AG04449 (cell line): ENCODE data around the gene ARL13A.

Experiments used
- CTCF ChIA-PET: fragments of 350-600 bp; formaldehyde crosslinking; extraction: SDS; loops from one replicate; lab custom pipeline; 2021; ENCODE audit warnings: antibody characterized with exemption; lab: Yijun Ruan, JAX
- POLR2A ChIA-PET: fragments of 400-600, 350-600 bp; formaldehyde crosslinking; extraction: SDS; loops from one replicate; lab custom pipeline; 2020; ENCODE audit warnings: antibody characterized with exemption, inconsistent platforms; lab: Yijun Ruan, JAX
- DNase-seq: peaks from one replicate; pipeline ENCODE4 v3.0.0-alpha.2; 2010; ENCODE audit warnings: low read depth, low spot score
- H3K4me3 ChIP-seq: 2 replicates; pipeline ENCODE4 v1.5.1; 2011; ENCODE audit warnings: low read depth, mild to moderate bottlenecking, control low read depth, low read length
- TF ChIP-seq, protein P1 (sequence below): IDR thresholded peaks from one replicate; pipeline ENCODE4 v1.5.1; 2011; ENCODE audit warnings: mild to moderate bottlenecking, moderate library complexity, low read length, control low read depth, inconsistent platforms; ENCODE audit not compliant: insufficient read depth; ENCODE audit errors: missing control alignments

Gene ARL13A

DNA sequence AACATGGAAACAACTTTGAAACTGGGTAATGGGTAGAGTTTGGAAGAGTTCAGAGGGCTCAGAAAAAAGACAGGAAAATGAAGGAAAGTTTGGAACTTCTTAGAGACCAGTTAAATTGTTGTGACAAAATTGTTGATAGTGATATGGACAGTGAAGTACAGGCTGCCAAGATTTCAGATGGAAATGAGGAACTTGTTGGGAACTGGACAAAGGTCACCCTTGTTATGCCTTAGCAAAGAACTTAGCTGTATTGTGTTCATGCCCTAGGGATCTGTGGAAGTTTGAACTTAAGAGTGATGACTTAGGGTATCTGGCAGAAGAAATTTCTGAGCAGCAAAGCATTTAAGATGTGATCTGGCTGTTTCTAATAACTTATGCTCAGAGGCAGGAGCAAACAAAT, 5.1 kb upstream of the ARL13A start:
- ChIA-PET CTCF (no interaction called here), POLR2A (no interaction called here)
- TF ChIP-seq, protein P1, sequence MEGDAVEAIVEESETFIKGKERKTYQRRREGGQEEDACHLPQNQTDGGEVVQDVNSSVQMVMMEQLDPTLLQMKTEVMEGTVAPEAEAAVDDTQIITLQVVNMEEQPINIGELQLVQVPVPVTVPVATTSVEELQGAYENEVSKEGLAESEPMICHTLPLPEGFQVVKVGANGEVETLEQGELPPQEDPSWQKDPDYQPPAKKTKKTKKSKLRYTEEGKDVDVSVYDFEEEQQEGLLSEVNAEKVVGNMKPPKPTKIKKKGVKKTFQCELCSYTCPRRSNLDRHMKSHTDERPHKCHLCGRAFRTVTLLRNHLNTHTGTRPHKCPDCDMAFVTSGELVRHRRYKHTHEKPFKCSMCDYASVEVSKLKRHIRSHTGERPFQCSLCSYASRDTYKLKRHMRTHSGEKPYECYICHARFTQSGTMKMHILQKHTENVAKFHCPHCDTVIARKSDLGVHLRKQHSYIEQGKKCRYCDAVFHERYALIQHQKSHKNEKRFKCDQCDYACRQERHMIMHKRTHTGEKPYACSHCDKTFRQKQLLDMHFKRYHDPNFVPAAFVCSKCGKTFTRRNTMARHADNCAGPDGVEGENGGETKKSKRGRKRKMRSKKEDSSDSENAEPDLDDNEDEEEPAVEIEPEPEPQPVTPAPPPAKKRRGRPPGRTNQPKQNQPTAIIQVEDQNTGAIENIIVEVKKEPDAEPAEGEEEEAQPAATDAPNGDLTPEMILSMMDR = no peak
- H3K4me3 ChIP-seq = no peak overlapping the region
- DNase-seq = no peak

DNA sequence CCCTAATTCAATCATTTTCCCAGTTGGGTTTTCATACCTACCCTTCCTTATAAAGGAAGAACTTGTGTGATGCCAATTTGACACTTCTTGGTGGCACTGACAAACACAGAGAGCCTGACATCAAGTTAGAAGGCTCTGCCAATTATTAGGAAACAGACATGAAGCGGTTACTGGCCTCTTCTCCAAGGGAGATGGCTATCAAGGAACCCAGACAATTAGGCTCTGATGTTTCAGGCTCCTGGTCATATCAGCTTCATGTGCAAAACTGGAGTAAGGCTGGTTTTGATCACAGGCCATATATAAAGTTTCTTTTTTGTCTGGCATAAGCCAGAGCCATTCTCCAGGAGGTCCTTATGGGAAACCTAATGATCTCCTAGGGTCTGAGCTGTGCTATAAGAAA, 428 bp downstream of the ARL13A start:
- H3K4me3 ChIP-seq = no peak overlapping the region
- TF ChIP-seq, protein P1 = no peak
- no peak for DNase-seq
- CTCF ChIA-PET = no interaction called here
- POLR2A ChIA-PET = no interaction called here

DNA sequence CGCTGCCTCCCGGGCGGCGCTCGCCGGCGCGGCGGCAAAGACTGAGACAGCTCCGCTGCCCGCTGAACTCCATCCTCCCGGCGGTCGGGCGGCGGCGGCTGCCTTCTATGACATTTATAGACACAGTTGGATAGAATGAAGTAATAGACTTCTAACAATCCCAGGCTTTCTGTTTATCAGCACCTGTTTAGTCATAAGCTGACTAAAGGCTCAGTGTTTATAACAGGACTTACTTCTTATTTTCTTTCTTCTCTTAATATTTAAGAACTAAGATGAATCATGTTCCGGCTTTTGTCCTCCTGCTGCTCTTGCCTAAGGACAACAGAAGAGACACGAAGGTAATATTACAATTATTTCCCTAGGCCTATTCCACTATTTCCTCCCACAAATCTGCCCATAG, 3.9 kb downstream of the ARL13A start:
- POLR2A ChIA-PET = no interaction called here
- CTCF ChIA-PET = no interaction called here
- H3K4me3 ChIP-seq = no peak overlapping the region
- TF ChIP-seq, protein P1 = no peak
- DNase-seq = no peak

DNA sequence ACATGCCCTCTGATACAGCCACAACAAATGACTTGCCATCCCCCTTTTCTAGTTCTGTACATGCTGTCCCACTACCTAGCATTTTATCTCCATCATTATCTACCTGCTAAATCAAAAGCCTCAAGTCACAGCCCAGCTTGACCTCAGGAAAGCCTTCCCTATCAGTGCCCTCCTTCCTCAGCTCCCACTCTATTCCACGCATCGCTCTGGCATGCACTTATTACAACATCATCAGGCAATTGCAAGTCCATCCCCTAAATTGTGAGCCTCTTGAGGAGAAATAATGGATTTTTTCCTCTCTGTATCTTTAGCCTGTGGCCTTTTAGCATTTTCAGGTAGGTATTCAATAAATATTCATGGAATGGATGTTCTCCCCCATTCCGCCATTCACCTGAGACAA, 5.7 kb downstream of the ARL13A start:
- no peak overlapping the region for H3K4me3 ChIP-seq
- no peak for DNase-seq
- CTCF ChIA-PET = interaction anchor here (1.2 kb wide), 1 partner anchor 312 kb away, joined by 3 read pairs; no protein-coding TSS in a partner anchor
- POLR2A ChIA-PET = no interaction called here
- TF ChIP-seq, protein P1 = no peak

DNA sequence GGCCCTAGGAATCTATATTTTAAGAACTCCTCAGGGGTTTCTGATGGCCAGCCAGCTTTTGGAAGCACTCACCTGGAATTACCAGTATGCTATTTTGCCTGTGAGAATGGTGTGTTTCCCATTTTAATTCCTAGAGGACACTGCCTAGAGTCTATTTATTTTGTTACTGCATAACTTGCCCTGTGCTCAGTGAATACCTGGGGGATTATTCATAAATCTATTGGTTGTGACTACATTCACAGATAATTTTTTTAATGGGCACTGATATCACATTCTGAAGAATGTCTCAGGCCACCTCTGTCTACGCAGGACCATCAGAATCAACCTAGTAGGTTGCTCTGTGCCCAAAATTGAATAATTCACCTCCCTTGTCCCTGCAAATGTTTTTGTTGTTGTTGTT, 6.7 kb downstream of the ARL13A start:
- POLR2A ChIA-PET = no interaction called here
- no peak for DNase-seq
- H3K4me3 ChIP-seq = no peak overlapping the region
- TF ChIP-seq, protein P1 = no peak
- CTCF ChIA-PET = no interaction called here

DNA sequence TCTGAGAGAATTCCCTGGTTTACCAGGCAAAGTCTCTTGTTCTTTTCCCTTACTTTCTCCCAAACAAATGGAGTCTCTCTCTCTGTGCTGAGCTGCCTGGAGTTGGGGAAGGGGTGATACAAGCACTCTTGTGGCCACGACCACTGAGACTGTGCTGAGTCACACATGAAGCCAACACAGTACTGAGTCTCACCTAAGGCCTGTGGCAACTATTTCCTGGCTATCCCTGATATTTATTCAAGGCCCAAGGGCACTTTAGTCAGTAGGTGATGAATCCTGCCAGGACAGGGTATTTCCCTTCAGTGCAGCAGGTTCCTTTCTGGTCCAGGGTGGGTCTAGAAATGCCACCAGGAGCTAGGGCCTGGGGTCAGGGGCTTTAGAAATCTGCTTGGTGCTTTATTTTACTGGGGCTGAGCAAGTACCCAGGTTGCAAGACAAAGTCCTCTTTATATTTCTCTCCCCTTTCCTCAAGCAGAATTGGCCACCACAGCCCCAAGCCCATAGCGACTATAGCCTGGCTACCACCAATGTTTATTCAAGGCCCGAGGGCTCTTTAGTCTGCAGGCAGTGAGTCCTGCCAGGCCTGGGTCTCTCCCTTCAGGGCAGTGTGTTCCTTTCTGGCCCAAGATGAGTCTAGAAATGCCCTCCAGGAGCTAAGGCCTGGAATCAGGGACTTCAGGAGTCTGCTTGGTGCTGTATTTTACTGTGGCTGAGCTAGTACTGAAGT, 10.5 kb downstream of the ARL13A start:
- H3K4me3 ChIP-seq = no peak overlapping the region
- CTCF ChIA-PET = no interaction called here
- TF ChIP-seq, protein P1 = no peak
- DNase-seq = no peak
- POLR2A ChIA-PET = no interaction called here
